HG03045 (cell line): Measurements from ENCODE around the gene RNF32.
"Not testable (repeated sequence)": the region's sequence is repeated elsewhere in the genome, so short reads cannot be mapped to it uniquely, and the experiment has no call there.

Source experiments
- ATAC-seq: cut with Tn5 transposase; IDR thresholded peaks from one replicate; pipeline ENCODE4 v1.9.1; 2021; ENCODE audit warnings: mild to moderate bottlenecking, moderate library complexity; ENCODE audit not compliant: unreplicated experiment

RNF32 gene

DNA sequence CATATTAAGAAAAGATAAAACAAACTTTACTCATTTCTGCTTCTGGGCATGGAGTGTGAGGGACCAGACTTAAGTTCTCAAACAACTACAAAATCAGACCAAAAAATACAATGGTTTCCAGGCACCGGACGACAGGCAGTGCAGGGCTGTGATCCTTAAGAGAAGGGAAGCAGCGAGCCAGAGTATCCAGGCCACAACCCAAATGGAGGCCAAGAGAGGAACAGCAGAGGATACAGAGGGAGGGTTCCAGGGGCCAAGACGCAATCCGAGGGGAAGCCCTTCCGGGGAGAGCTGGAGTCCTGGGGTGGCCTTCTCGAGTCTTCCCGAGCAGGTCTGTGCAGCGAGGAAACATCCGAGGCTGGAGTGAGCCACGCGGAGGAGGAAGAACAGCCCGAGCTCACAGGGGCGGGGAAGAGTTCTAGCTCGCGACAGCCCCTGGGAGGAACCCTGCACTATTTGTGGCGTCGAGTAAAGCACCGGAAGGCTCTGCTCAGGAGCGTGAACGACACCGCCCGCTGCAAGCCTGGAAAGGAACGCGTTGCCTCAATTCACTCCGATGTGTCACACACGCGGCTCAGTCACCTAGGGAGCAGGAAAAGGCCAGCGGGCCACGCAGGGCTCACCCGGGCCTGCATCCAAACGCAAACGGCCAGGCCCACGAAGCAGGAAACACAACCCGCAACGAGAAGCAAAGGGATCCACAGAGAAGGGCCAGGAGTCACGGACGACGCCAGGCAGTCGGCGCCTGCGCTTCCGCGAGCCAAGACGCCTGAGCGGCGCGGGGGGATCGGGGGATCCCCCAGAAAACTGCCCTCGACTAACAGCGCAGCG, 933 bp upstream of the RNF32 start:
- ATAC-seq: no peak

DNA sequence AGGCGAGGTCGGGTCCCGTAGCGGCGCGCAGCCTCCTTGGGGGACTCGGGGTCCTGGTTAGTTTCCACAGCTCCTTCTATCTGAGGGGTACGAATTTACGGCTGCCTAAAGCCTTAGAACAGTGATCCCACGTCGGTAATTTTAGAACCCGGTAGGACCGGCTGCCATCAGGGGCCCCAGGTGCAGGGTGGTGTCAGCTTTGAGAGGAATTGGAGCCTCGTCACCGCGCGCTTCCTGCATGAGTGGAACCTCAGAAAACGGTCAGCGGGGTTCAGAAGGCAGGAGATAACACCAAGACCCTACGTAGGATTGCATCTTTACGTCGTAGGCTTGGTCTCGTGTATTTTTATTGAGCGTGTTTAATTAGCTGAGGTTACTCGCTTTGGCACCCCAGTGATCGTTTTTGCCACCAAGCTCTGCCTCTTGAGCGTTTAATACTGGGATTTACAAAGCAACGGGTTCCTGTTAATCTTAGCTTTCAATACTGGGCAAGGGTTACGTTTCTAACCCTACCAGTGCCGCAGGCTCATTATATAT, 443 bp downstream of the RNF32 start:
- ATAC-seq: peak; percentile 58

DNA sequence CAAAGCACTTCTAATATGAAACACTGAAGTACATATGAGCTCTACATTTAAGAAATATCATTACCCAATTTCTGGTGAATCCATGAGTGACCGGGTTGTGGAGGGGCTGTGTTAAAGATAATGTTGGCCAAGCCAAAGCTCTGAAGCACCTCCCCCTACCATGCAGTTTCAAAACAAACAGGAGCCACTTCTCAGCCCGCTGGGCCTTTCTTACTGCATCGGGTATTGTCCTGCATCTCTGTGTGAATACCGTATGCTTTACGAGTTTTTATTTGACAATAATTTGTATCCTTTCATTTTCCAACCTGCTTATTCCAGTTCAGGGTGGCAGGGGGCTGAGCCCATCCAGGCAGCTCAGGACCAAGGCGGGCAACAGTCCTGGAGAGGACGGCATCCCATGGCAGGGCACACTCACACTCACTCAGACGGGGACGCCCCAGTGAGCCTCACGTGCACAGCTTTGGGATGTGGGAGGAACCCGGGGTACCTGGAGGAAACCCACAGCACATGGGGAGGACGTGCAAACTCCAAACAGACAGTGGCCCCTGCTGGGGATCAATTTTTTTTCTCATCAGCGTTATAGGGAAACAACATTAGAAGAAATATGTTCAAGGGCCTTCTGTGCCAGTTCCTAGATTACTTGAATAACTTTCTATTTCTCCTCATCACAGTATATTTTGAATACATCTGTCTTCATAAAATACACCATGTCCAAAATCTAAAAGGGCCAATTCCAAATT, 1.9 kb downstream of the RNF32 start:
- no peak for ATAC-seq

DNA sequence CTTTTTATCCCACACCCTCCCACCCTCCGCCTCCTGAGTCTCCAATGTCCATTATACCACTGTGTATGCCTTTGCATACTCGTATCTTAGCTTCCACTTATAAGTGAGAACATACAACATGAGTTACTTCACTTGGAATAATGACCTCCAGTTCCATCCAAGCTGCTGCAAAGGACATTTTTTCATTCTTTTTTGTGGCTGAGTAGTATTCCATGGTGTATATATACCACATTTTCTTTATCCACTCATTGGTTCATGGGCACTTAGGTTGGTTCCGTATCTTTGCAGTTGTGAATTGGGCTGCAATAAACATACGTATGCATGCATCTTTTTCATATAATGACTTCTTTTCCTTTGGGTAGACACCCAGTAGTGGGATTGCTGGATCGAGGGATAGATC, 6.8 kb downstream of the RNF32 start:
- ATAC-seq: not testable (repeated sequence)

DNA sequence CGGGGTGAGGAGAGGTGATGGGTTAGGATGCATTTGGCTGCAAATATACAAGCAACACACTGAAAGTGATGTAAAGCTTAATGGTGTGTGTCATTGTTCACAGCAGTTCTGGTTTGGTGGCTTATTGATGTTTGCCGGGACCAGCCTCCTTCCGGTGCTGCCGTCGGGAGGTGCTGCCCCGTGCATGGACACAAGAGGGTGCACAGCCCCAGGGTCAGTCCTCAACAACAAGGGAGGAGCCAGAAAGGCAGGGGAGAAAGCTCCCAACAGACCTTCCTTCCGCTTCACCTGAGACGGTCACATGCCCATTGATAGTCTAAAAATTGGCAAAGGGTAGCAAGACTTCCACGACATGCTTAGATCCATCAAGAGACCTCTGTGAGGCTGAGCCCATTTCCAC, 9.5 kb downstream of the RNF32 start:
- no peak for ATAC-seq

GRCh38 chr7:156651474-156651873, 10.9 kb downstream of the RNF32 start:
- no peak for ATAC-seq

DNA sequence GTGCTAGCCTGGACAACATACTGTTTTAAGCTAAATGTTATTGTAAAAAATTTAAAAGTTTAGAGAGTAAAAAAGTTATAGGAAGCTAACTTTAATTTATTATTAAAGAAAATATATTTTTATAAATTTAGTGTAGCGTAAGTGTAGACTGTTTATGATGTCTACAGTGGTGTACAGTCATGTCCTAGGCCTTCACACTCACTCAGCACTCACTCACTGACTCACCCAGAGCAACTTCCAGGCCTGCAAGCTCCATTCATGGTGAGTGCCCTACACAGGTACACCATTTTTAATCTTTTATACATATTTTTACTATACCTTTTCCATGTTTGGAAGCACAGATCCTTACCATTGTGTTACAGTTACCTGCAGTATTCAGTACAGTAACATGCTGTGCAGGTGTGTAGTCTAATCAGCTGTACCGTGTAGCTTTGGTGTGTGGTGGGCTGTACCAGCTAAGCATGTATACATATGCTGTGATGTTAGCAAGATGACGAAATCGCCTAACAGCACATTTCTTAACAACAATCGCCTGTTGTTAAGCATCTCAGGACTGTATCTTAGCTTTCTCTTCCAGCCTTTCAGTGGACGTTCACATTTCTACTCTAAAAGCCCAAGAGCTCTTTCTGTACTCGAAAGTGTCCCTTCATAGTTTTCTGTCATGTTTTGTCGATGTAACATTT, 12.5 kb downstream of the RNF32 start:
- ATAC-seq: no peak

- no peak for ATAC-seq
These were observed 14.1 kb downstream of the RNF32 start for GRCh38 chr7:156654511-156655234.

- ATAC-seq: no peak
These were observed 14.7 kb downstream of the RNF32 start for GRCh38 chr7:156655251-156655650.

DNA sequence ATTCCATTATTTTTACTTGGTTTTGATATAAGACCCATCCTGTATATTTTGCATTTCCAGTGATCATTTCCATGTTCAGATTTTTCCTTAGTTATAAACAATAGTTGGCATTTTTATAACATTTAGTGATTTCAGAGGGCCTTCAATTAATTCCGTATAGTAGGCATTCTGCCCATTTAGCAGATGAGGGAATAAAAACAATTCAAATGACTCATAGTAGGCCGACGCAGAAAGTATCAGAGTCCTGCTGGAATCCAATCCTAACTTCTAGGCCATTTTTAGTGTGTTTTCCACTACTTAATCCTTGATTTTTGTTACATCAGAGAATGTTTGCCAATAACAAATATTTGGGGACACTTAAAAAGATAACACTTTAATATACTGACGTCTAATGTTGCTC, 15.4 kb downstream of the RNF32 start:
- no peak for ATAC-seq

- ATAC-seq: peak; percentile 69
These were observed 16.0 kb downstream of the RNF32 start for GRCh38 chr7:156656598-156656997.

DNA sequence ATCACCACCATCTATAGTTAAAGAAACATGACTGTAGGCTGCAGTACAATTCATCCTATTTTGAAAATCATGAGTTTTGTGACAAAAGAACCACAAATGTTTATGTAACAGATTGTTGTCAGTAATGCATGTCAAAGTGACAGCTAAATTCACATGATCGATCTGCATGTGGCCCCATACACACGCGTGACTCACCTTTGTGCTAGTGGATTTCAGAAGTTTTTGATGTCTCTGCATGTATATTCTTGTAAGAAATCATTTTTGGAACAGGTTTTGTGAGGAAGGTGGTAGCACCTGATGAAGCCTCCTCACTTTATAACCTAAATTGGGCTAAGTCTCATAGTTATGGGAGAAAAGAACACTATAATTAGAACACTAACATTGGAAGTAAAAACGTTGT, 17.1 kb downstream of the RNF32 start:
- no peak for ATAC-seq

DNA sequence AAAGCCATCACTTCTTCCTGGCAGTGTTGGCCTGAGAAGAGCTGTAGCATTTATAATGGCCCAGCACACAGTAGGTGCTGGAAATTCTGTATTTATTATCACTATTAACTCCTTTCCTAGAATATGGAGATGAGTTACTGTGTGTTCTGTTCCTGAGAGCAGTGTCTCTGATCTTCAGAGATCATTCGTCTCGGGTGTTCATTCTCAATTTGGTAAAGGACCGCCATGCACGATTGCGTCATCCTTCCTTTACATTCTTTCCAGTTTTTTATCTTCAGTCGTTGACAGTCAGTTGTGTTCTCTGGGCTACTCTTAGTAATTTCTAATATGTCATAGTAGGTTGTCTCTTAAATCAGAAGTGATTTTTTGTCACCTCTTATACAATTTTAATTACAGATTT, 18.6 kb downstream of the RNF32 start:
- ATAC-seq: no peak

DNA sequence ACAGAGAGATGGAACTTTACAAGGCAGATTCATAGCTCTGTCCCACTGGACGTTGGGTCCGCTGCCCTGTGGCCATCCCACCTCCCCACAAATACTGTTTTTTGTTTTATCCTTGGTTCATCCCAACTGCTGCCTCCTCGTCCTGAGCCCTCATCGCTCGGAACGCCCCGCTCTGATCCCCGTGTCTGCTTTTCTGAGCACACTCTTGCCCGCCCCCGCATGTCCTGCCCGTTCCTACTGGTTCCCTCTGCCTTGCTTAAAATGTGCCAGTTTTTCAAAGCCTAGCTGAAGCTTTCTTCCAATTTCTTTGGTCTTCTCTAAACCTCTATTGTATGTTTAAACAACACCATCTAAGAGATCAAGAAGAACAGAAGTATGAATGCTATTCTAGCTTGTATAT, 19.4 kb downstream of the RNF32 start:
- no peak for ATAC-seq

DNA sequence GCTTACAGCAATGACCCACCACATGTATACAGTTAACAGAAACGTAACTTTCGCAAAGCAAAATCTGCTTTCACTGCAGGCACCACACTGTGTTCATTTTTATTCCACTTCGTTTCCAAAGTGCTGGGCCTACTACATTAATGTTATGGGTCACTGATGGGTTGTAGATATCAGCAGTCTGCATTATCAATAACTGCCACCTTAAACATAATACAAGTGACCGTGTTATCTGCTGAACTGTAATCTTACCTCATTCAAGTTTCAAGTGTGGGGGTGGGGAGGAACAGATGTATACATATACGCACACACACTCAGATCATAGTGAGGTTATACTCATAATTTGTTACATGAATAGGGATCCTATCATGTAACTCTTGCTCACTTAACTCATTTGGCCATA, 21.1 kb downstream of the RNF32 start:
- ATAC-seq: no peak

- no peak for ATAC-seq
These were observed 21.7 kb downstream of the RNF32 start for GRCh38 chr7:156662277-156662676.

DNA sequence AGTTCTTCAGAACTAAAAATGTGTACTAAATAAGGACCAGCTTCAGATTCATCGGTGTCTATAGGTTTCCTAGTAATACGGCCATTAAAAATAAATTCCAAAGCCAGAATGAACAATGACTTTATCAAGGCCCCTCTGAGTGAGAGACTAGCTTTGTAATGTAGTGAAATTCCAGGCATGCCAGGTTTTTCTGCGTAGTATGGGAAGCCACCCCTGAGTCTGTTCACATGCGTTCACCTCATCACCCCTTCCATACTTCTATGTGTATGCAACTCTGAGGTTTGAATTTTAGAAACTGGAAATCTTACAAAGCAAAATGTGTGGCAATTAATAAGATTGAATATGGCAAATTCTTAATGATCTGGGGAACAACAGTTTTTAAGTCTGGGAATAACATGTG, 24.5 kb downstream of the RNF32 start:
- no peak for ATAC-seq

- ATAC-seq: no peak
These were observed 26.0 kb downstream of the RNF32 start for GRCh38 chr7:156666368-156667109.

- no peak for ATAC-seq
These were observed 26.5 kb downstream of the RNF32 start for GRCh38 chr7:156667110-156667426.

DNA sequence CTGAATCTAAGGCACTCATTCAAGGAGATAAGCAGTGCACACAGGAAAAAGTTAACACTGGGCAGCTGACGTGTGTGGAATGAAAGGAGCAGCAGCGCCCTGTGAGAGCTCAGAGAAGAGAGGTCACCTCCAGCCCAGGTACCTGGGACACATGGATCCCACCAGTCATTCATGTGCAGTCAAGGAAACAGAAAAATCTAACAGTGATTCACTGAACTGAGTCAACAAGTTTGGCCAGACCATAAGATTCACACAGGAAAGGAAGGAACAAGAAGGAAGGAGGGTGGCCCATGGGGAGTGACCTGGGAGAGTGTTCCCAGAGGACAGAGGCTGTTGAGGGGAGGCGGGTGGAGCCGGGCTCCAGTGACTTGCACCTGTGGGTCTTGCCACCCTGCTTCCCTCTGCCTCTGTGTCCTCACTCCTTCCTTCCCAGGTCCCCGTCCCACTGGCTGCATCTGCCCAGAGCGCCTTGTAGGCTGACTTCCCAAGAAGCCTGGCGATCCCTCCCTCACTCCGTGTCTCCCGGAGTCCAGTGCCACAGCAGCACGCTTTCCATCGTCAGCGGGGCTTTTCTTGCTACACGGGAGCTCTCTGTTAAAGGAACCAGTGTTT, 27.7 kb downstream of the RNF32 start:
- ATAC-seq: no peak
